ENCODE data around the gene BCL2L2.

Gene BCL2L2

DNA sequence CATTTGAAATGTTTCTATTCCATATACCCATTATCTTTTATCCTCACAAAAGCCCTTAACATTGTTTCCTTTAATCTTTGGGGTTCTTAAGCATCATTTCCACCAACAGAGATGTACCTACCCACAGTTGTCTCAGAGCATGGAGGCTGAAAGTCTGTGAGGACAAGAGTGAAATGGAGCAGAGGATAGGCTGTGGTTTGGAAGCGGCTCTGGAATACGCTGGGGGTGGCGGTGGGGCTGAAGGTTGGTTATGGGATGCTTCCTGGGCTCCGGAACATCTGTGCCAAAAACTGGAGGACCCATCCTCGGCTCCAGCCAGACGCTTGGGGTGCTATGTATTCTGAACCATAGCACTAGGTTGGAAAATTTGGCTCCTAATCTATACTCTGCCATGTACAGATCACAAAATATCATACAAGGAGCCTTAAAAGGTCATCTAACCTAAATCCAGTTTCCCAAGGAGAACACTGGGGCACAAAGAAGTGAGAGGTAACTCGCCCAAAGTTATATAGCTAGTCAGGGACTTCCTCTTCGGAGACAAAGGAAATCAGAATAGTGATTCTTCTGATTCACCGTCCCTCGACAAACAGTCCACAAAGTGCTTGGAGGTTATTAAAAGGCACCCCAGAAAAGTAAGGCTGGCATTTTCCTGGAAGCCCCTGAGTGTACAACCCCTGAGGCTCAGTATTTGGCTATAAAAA is 6.5 kb upstream of the BCL2L2 start:
- DNase-seq (ENCODE audit: low read depth in 2 of 2, low spot score in 1 of 2), result no peak

DNA sequence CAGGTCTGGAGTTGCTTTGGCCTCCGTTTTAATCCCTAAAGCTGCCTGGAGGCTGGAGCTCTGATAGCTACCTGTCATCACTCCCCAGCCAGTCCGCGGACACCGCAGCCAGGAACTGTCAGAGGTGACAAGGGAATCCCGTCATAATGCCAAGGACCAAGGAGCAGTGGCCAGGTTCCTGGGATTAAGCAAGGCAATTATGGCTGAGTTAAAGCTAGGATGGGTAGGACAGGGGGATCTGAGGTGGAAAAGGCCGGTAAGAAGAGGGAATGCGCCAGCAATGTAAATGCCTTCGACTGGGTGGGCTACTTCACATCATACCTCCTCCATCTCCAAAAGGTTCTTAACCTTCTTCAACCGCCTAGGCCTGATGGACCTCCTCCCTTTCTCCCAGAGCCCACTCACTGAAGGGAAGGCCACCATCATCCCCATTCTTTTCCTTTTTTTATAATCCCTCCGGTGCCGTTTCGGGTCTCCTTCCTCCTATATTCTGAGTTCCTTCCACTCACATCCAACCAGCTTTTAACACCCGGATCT is 5.9 kb upstream of the BCL2L2 start:
- DNase-seq (ENCODE audit: low read depth in 2 of 2, low spot score in 1 of 2), result no peak

DNA sequence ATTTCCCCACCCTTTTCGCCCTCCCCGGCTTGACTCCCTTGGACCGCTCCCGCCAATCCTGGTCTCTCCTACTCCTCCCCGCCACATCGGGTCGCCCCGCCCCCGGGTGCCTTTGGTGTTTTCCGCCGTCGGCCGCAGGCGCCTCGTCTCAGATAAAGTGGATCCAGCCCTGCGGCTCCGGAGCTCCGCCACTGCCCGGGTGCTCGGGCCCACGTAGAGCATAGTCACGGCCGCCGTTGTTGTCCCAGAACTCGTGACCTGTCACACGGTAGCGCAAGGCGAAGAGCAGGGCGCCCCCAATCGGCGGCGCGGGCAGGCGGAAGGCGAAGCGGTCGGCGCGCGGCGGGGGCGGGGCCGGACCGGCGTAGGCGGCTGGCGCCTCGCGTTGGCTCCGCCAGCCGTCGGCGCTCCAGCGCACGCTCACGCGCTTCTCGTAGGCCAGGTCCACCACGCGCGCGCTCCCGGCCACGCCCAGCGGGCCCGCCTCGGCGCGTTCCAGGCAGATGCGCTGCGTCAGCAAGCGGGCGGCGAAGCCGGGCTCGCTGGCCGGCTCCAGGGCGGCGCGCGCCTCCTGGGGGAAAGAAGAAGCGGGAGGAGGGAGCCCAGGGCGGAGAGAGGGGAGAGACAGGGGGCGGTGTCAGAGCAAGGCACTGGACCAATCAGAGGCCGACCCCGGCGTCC is 5.2 kb upstream of the BCL2L2 start:
- peak; percentile 80 to 92 for DNase-seq (ENCODE audit: low read depth in 2 of 2, low spot score in 1 of 2)

DNA sequence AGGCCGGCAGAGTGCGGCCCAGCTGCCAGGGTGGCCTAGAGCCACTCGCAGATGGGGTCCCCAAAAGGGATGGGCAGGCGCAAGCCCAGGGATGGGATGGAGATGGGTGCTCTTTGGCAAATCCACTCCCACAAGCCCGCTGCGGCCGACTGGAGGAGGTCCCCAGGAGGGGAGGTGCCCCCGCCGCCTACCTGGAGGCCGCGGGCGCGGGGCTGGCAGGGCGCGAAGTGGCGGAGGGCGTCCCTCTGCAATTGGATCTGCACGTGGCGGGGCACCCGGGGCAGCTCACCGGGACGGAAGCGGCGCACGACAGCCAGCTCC is 4.7 kb upstream of the BCL2L2 start:
- DNase-seq (ENCODE audit: low read depth in 2 of 2, low spot score in 1 of 2), result no peak

DNA sequence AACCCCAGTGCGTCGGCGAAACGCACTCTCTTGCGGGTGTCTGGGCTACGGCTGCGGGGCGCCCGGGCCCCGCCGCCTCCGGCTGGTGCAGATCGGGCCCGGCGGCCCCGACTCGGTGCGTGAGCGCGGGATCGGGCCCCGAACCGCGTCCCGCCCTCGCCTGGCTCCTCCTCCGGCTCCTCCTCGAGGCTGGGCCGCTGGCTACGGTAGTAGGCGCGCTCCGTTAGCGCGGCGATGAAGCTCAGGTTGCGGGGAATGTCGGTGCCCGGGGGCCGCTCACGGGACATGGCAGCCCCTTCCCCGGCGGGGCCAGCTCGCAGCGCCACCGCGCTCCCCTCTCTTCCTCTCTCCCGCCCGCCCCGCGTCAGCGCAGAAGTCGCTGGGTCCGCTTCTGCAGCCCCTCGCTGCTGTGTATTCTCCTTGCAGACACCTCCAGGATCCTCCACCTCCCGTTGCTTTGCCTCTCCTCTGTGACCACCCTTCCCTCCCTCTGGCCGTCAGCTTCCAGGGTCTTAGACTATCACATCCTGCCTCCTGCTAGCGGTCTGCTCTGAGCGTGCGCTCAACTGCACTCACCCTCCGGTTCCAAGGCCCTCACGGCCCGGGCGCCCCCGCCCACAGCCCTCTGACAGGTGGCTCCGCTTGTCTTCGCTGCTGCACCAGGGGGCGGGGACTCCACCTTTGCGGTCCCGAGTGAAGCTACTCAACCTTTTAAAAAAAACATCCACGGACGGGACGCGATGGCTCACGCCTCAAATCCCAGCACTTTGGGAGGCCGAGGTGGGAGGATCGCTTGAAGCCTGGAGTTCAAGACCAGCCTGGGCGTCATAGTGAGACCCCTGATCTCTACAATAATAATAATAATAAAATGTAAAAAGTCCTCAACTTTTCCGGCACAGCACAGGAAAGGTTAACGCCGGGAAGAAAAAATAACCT is 4.1 kb upstream of the BCL2L2 start, which contains the start of gene PPP1R3E:
Gene PPP1R3E, minus strand, starts transcription at position 570 of the 936 bp plus-strand sequence. Its CDS starts 283 bp downstream, at position 287.
- DNase-seq (ENCODE audit: low read depth in 2 of 2, low spot score in 1 of 2), result peak; percentile 67 to 80

DNA sequence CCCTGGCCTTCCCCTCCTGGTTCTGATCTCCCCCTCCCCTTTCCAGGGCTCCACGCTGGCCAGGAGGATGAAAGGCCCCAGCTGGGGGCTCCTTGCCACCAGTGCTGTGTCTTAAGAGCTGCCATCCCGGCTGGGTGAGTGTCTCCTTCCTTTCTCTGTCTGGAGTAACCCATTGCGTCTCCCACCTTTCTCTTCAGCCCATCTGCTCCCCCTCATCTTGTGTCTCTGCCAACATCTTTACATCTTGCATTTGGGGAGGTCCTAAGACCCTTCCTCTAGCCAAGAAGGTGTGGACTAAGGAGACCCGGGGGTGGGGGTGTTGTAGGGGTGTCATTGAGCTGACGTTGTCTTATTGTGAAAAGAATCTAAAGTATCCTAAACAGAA is 505 bp downstream of the BCL2L2 start:
- DNase-seq (ENCODE audit: low read depth in 2 of 2, low spot score in 1 of 2), result no peak

DNA sequence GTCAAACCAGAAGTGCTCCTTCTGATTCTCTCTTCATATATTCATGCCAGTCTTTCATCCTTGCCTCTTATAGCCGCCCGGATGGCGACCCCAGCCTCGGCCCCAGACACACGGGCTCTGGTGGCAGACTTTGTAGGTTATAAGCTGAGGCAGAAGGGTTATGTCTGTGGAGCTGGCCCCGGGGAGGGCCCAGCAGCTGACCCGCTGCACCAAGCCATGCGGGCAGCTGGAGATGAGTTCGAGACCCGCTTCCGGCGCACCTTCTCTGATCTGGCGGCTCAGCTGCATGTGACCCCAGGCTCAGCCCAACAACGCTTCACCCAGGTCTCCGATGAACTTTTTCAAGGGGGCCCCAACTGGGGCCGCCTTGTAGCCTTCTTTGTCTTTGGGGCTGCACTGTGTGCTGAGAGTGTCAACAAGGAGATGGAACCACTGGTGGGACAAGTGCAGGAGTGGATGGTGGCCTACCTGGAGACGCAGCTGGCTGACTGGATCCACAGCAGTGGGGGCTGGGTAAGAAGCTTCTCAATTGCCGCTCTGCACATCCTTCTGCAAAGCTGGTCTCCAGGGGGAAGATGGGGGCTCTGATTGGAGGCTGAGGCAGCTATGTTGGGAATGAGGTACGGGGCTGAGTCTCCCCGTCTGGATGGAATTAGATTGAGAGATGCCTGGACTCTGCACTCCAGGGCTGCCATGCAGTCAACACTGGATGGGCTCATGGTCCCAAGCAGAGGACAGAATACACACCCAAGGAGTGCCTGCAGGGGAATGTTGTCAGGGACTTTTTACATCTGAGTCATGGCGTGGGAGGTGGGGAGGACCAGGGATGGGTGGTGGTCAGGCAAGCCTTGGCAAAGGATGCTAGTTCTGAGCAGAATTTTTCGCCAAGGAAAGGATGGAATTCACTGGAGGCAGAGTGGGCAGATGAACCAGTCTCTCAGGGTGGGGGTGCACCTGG is 1.3 kb downstream of the BCL2L2 start:
- DNase-seq (ENCODE audit: low read depth in 2 of 2, low spot score in 1 of 2), result no peak

DNA sequence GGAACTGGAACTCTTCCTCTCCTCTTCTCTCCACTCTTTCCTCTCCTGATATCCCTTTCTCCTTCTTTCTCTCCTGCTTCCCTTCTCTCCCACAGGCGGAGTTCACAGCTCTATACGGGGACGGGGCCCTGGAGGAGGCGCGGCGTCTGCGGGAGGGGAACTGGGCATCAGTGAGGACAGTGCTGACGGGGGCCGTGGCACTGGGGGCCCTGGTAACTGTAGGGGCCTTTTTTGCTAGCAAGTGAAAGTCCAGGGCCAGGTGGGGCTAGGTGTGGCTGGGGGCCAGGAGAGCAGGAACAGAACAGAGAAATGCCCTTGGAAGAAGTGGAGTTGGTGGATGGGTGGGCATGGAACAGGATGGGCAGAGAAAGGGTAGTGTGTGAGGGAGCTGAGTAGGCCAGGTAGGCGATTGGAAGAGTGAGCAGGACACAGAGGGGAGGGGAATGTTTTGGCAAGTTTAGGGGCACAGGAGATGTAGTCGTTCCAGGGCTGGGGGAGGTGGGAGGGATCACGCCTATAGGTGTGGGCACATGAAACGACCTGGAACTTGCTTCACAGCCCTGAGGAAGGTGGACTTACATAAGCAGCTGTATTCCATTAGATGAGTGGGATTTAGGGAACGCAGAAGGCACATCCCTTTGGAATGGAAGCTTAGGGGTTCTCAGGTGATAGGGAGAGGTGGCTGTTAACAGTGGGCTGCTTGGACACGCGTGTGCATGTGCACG is 2.2 kb downstream of the BCL2L2 start:
- no peak for DNase-seq (ENCODE audit: low read depth in 2 of 2, low spot score in 1 of 2)

DNA sequence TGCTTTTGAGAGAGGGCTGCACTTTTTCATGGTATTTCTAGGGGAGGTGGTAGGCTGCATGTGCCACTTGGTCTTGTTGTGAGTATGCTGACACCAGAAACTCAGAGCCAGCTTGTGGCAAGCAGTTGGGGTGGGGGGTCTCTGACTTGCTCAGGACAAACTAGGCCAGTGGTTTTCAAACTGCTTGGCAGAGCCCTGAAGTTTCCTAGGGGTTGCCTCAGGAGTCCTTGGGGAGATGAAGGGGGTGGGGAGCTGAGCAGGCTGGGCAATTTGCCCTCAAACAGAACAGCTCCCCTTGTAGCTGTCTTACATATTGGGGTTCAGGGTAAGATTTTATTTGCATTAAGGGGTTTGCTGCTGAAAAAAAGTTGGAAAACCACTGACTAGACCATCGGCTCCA is 3.9 kb downstream of the BCL2L2 start:
- DNase-seq (ENCODE audit: low read depth in 2 of 2, low spot score in 1 of 2), result no peak

DNA sequence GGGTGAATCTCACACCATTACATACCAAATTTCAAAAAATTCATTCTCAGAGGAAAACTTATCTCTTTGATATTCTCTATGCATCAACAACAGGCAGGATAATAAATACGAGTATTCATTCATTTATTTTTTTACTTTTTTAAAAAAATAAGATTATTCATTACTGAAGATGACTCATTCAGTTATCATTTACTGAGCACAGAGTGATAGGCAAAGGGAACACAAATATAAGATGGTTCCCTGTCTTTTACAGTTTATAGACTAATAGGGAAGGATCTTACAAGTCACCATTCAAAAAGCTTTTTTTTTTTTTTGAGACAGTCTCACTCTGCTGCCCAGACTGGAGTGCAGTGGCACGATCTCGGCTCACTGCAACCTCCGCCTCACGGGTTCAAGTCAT is 9.7 kb downstream of the BCL2L2 start:
- no peak for DNase-seq (ENCODE audit: low read depth in 2 of 2, low spot score in 1 of 2)

DNA sequence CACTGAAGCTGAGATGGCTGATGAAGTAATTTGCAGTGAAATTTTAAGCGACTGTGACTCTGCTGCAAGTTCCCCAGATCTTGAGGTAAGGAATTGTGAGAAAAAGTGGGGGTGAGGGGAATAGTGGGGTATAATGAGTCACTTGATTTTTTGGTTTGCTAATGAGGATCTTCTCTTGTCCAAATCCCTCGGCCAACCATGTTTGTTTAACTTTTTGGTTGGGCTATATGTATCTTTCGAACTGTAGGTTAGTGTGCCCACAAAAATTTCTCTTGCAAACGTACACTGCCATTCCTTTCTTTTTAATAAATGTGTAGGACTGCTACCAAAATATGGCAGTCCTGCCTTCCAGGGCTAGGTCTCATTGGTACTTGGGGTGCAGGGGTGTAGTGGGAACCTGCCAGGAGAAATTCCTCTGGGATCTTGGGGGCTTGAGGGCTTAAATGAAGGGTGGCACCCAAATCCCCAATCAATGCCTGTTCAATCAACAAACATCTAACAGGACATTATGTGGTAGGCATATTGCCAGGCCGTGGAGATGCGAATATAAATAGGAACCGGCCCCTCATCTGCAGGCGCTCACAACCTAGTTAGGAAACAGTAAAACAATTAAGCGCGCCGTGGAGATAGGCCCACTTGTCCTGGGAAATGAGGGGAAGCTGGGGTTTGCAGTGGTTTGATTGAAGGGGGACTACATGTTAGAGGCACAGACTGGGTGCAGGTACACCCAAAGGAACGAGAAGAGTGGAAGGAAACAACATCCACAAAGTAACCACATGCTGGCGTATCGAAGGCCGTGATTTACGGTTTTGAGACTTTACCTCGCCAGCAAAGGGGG is 13.3 kb downstream of the BCL2L2 start:
- no peak for DNase-seq (ENCODE audit: low read depth in 2 of 2, low spot score in 1 of 2)

DNA sequence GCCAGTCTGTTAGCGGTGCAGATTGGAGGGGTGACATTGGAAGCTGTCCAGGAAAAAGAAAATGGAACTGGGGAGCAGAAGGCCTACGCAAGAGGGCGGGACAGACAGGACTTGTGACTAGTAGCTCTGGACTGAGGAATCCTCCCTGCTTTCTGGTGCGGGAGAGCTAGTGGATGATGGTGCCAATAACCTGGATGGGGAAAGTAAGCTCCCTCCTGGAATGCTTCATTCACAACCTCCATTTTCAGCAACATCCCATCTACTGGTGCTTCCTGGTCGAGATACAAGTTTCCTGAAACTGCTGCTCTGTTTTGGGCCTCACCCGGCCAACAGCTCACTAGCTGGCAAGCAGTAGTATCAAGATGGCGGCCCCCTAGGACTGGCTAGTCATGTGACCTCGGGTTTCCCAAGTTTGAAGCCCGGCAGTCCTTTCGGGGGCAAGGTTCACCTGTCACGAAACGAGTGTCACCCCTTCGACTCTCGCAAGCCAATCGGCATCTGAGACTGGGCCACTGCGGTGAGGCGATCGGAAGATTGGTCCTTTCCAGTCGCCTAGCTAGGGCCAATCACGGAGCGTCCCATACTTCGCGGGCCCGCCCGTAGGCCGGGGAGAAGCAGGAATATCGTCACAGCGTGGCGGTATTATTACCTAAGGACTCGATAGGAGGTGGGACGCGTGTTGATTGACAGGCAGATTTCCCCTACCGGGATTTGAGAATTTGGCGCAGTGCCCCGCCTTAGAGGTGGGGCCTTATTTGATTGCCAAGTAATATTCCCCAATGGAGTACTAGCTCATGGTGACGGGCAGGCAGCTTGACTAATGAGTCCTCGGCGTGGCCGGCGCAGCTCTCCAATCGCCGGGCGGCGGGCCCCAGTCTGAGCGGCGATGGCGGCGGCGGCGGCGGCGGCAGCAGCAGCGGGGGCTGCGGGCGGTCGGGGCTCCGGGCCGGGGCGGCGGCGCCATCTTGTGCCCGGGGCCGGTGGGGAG is 14.2 kb downstream of the BCL2L2 start, which contains the start of gene PABPN1:
Gene PABPN1, plus strand, starts transcription at position 874 of the 988 bp plus-strand sequence. Its CDS starts 13 bp downstream, at position 887.
- DNase-seq (ENCODE audit: low read depth in 2 of 2, low spot score in 1 of 2), result peak; percentile 92 to 95

DNA sequence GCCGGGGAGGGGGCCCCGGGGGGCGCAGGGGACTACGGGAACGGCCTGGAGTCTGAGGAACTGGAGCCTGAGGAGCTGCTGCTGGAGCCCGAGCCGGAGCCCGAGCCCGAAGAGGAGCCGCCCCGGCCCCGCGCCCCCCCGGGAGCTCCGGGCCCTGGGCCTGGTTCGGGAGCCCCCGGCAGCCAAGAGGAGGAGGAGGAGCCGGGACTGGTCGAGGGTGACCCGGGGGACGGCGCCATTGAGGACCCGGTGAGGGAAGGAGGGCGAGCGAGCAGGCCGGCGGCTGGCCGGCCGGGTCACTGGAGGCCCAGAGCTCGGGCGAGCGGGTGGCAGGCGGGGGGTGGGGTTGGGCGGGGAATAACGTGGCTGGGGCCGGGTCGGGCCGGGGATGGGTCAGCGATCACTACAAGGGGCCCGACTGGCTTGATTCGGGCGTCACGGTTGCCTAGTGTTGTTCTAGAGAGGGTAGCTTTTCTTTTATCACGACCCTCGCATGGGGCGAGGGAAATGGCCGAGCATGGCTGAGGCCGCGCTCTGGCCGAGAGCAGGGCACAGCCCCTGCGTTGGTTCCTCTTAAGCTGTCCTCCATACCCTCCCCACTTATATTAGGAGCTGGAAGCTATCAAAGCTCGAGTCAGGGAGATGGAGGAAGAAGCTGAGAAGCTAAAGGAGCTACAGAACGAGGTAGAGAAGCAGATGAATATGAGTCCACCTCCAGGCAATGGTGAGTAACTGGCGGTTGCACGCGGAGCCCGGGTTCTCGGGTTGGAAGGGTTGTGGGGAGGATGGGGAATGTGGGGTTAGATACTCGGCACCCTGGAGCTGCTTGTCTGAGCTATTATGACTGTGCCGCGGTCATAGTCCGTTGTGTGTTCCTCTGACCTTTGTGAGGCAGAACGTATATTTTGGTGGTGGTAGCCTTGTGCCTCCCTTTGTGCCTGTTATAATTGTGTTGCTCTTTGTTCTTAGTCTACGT is 15.2 kb downstream of the BCL2L2 start:
- peak; percentile 5 to 21 for DNase-seq (ENCODE audit: low read depth in 2 of 2, low spot score in 1 of 2)

DNA sequence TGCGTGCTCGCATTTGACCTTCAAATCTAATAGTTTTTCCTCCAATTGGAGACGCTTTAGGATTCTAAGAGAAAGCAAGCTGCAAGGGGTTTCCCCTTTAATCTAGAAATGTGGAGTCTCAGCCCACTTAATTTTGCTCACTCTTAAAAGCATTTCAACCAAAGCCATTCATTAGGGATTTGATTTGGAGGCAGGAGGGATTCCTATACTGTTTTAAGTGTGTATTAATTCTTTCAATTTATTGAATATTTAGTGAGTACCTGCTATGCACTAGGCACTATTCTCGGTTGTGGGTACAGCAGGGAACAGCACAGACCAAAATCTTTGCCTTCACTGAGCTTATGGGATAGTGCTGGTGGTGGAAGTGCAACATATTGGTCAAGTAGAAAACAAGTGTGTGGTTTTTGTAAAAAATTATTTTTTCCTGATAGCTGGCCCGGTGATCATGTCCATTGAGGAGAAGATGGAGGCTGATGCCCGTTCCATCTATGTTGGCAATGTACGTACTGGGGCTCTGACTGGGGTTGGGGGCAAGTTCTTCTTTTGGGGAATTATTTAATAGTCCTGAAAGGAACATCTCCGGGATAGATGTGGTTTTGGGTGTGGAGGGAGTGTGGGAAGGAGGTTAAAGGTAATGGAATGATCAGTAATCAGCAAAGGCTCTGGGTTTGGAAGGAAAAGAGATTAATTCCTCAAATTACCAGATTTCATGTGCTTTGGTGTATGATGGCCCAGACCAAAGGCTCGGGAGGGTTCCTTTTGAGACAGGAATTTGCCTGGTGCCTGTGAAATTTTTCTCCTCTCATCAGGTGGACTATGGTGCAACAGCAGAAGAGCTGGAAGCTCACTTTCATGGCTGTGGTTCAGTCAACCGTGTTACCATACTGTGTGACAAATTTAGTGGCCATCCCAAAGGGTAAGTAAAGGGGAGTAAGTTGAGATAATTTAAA is 16.2 kb downstream of the BCL2L2 start:
- DNase-seq (ENCODE audit: low read depth in 2 of 2, low spot score in 1 of 2), result no peak

DNA sequence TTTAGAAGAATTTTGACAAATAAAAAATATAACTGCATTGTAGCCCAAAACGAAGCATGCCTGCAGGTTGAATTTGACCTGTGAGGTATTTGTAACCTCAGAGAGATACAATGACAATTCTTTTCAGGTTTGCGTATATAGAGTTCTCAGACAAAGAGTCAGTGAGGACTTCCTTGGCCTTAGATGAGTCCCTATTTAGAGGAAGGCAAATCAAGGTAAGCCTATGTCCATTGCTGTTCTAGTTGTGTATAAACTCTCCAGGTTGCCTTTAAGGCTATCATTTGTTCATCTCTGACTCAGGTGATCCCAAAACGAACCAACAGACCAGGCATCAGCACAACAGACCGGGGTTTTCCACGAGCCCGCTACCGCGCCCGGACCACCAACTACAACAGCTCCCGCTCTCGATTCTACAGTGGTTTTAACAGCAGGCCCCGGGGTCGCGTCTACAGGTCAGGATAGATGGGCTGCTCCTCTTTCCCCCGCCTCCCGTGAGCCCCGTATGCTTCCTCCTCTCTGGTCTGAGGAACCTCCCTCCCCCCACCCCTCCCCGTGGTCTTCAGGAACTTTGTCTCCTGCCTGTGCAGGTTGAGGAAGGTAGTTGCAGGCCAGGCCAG is 17.3 kb downstream of the BCL2L2 start:
- no peak for DNase-seq (ENCODE audit: low read depth in 2 of 2, low spot score in 1 of 2)

All from stimulated activated CD8-positive, alpha-beta memory T cell treated with anti-CD3 and anti-CD28 coated beads, Interleukin-4, amount 100 ng/mL, for 4 hours (primary cell).